IPS DF 4.7 (cell line): Measurements from ENCODE around the gene KLC4.

Experiments
- DNase-seq: peaks from one replicate; pipeline ENCODE4 v3.0.0-alpha.2; 2013; ENCODE audit warnings: low spot score; ENCODE audit errors: extremely low read depth

The KLC4 gene

DNA sequence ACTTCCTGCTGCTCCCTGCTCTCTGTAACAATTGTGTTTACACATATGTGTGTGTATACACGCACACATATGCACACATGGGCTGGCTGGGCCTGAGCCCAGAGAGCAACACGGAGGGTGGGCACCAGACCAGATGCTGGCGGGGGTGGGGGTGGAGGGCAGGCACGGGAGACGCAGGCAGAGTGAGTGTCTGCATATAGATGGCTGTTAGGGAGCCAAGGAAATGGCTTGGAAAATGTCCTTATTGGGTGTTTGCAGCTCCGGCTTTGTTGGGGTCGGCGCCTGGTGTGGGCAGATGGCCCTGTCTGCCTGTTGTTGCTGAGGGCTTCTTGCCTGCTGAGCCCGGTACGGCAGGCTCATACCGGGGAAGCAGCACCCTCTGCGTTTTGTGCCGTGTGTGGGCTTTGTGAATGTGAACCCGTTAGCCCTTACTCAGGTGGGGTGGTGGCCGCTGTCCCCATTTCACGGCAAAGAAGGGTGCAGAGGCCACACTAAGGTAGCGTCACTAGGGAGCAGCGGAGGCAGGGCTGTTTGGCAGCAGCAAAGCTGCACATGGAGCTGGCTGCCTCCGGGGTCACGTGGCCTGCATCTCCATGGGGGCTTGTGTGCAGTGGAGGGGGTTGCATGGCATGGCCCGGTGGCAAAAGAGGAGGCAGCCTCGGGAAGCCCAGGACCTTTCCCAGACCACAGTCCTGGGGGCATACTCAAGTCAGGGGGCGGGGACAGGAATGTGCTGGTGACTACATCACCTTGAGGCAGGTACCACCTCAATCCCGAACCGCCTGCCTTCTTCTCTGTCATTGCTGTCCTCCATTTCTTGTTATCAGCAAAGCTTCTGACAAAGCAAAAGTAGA, 64.3 kb downstream of the KLC4 start:
- DNase-seq = no peak

DNA sequence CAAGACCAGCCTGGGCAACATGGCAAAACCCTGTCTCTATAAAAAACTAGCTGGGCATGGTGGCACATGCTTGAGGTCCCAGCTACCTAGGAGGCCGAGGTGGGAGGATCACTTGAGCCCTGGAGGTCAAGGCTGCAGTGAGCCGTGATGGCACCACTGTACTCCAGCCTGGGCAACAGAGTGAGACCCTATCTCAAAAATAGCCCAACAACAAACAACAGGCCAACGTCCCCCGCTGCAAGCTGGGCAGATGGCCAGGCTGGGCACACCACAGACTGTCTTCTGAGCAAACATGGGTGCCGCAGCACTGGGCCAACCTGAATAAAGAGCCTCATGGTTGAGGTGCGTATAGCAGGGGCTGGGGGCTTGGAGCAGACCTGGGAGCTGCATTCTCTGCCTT, 65.0 kb downstream of the KLC4 start:
- DNase-seq = no peak
